ENCODE data around the gene ZKSCAN3.
"Not testable (repeated sequence)": the region's sequence is repeated elsewhere in the genome, so short reads cannot be mapped to it uniquely, and the experiment has no call there.

Gene ZKSCAN3

GRCh38 chr6:28349892-28350737 lies at the start of gene ZKSCAN3:
Gene ZKSCAN3 (plus strand): TSS chr6:28349947. CDS start chr6:28359587, 9,640 bp downstream.
- DNase-seq (ENCODE audit: low spot score): peak; percentile 87

GRCh38 chr6:28303570-28303969 lies 46.2 kb upstream of the ZKSCAN3 start:
- DNase-seq (ENCODE audit: low spot score): no peak

- not testable (repeated sequence) for DNase-seq (ENCODE audit: low spot score)
Observed at GRCh38 chr6:28306363-28306762, 43.4 kb upstream of the ZKSCAN3 start.

- DNase-seq (ENCODE audit: low spot score): no peak
Observed at GRCh38 chr6:28311139-28311823, 38.5 kb upstream of the ZKSCAN3 start.

GRCh38 chr6:28312939-28313338 lies 36.8 kb upstream of the ZKSCAN3 start:
- DNase-seq (ENCODE audit: low spot score): no peak

GRCh38 chr6:28315628-28316027 lies 34.1 kb upstream of the ZKSCAN3 start:
- DNase-seq (ENCODE audit: low spot score): no peak

- not testable (repeated sequence) for DNase-seq (ENCODE audit: low spot score)
Observed at GRCh38 chr6:28317866-28318265, 31.9 kb upstream of the ZKSCAN3 start.

- DNase-seq (ENCODE audit: low spot score): no peak
Observed at GRCh38 chr6:28322661-28323060, 27.1 kb upstream of the ZKSCAN3 start.

- DNase-seq (ENCODE audit: low spot score): no peak
Observed at GRCh38 chr6:28323813-28324424, 25.8 kb upstream of the ZKSCAN3 start.

- DNase-seq (ENCODE audit: low spot score): no peak
Observed at GRCh38 chr6:28326371-28326948, 23.3 kb upstream of the ZKSCAN3 start.

GRCh38 chr6:28330041-28330440 lies 19.7 kb upstream of the ZKSCAN3 start:
- no peak for DNase-seq (ENCODE audit: low spot score)

- DNase-seq (ENCODE audit: low spot score): no peak
Observed at GRCh38 chr6:28333047-28333446, 16.7 kb upstream of the ZKSCAN3 start.

GRCh38 chr6:28333599-28334018 lies 16.1 kb upstream of the ZKSCAN3 start:
- no peak for DNase-seq (ENCODE audit: low spot score)

- DNase-seq (ENCODE audit: low spot score): no peak
Observed at GRCh38 chr6:28334286-28335039, 15.3 kb upstream of the ZKSCAN3 start.

- DNase-seq (ENCODE audit: low spot score): no peak
Observed at GRCh38 chr6:28335040-28335563, 14.6 kb upstream of the ZKSCAN3 start.

GRCh38 chr6:28335564-28336283 lies 14.0 kb upstream of the ZKSCAN3 start, which contains the start of gene ZSCAN31:
Gene ZSCAN31 (minus strand): TSS chr6:28336148. CDS start chr6:28329683, 6,465 bp downstream.
- peak; percentile 92 for DNase-seq (ENCODE audit: low spot score)

- DNase-seq (ENCODE audit: low spot score): no peak
Observed at GRCh38 chr6:28336284-28337120, 13.2 kb upstream of the ZKSCAN3 start.

- no peak for DNase-seq (ENCODE audit: low spot score)
Observed at GRCh38 chr6:28337121-28337520, 12.6 kb upstream of the ZKSCAN3 start.

- DNase-seq (ENCODE audit: low spot score): no peak
Observed at GRCh38 chr6:28340310-28341095, 9.2 kb upstream of the ZKSCAN3 start.
